ENCODE measurements around the gene TEX52.
A peak's percentile ranks its signal among the peaks of the same experiment; 100 is the strongest.
"Not testable (repeated sequence)": the region's sequence is repeated elsewhere in the genome, so short reads cannot be mapped to it uniquely, and the experiment has no call there.

The TEX52 gene

DNA sequence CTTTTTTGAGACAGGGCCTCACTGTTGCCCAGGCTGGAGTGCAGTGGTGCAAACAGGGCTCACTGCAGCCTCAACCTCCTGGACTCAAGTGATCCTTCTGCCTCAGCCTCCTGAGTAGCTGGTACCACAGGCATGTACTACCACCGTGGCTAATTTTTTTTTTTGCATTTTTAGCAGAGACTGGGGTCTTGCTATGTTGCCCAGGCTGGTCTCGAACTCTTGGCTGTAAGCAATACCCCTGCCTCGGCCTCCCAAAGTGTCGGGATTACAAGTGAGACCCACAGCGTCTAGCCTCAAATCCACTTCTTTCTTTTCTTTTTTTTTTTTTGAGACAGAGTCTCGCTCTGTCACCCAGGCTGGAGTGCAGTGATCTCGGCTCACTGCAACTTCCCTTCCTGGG lies 6.6 kb upstream of the TEX52 start:
- DNase-seq: not testable (repeated sequence)

DNA sequence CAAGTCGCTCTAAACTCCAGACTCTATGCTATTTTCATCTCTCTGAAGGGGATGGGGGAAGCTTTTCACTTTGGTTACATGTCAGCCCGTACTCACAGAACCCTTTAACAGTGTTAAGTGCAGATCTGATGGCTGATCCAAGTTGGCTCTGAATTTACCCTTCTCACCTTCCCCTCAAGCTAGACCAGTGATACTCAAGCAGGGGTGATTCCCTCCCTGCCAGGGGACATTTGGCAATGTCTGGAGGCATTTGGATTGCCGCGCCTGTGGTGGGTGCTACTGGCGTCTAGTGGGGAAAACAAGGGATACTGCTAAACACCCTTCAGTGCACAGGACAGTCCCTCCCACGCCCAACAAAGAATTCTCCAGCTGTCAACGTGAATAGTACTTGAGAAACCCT lies 6.0 kb upstream of the TEX52 start:
- no peak for DNase-seq

DNA sequence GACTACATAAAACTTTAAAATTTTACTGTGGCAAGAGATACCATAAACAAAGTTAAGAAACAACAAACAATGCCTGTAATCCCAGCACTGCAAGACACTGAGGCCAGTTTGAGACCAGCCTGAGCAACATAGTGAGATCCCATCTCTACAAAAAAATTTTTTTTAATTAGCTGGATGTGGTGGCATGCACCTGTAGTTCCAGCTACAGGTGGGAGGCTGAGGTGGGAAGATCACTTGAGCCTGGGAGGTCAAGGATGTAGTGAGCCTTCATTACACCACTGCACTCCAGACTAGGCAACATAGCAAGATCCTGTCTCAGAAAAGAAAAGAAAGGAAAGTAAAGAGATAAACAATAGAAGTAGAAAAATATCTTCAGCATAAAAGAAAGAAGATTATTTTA lies 3.3 kb upstream of the TEX52 start:
- no peak for DNase-seq

DNA sequence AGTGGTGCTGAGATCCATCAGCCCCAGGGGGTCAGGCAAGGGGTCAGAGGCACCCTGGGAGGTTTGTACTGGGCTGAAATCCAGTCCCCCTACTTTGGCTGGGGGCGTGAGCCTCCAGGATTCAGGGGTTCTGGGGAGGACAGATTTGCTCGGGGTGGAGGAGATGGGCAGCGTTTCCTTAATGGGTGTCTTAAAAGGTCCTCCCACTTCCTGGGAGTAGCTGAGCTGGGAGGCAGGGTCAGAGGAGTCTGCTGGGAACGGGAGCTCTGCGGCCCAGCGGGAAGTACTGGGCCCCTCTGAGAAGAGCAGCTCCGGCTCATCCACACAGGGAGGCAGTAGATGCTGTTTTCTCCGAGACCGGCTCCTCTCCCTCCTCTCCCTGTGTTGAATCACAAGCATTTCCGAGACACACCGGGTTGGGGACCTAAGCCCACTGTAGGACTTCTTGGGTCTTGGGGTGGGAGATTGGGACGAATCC lies 2.1 kb upstream of the TEX52 start:
- no peak for DNase-seq

DNA sequence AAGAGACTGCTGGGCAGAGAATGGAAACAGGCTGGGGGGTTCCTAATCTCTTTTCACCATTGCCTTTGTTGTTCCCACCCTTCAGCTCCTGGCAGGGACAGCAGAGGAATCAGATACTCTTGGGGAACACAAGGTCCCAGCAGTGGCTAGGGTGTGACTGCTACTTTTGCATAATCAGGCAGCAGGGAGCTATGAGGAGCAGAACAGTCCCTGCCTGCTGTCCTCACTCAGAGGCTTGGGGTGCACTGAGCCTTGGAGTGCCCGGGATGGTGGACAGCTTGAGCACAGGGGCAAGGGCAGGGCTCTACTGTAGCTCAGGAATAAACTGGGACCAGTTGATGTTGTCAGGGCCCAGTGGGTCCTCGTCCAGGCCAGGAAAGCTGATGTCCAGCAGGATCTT lies 1.5 kb upstream of the TEX52 start:
- DNase-seq: no peak

DNA sequence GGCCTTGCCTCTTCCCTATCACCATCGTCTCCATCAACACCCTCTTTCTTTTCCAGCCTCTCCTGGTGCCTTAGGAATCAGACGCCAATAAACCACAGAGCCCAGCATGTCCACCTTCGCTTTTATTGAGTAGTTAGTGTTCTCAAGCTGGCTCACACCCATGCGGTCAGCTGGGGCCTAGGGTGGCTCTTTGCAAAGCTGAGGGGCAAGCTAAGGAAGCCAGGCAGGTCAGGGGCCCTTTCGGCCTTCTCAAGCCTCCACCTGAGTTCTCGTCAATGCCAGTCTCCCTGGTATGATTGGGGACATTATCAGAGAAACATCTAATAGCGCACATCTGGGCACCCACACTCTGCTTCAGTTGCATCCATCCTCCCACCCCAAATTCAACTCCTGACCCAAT lies 737 bp upstream of the TEX52 start:
- no peak for DNase-seq

DNA sequence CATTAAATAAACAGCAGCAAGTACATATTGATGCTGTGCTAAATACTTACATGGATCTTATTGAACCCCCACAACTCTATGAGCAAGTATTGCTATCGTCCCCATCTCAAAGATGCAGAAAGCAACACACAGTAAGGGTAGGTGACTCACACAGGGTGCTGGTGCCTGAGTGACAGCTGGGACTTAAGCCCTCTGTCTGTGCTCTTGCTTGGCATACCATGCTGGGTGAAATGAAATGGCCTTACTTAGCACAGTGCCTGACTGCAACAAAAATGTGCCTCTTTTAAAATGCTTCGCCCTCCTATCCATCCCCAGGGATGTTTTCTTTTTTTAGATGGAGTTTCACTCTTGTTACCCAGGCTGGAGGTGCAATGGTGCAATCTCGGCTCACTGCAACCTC lies 788 bp downstream of the TEX52 start:
- DNase-seq: no peak

DNA sequence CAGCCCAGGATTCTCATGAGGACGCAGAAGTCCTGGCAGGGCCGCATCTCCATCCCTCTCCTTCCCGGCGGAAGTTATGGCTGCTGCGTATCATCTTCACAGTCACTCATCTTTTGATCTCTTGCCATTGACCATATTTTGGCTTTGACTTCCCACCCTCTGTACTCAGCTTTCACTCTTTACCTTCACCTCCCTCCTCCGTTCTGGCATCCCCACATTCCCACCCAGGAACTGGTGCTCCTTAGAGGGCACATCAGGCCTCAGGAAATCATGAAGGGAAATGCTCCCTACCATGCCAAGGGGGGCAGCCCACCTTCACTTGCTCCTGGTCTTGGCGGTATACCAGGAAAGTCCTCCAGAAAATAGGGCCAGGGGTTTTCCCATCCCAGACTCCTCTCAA lies 1.3 kb downstream of the TEX52 start:
- no peak for DNase-seq

DNA sequence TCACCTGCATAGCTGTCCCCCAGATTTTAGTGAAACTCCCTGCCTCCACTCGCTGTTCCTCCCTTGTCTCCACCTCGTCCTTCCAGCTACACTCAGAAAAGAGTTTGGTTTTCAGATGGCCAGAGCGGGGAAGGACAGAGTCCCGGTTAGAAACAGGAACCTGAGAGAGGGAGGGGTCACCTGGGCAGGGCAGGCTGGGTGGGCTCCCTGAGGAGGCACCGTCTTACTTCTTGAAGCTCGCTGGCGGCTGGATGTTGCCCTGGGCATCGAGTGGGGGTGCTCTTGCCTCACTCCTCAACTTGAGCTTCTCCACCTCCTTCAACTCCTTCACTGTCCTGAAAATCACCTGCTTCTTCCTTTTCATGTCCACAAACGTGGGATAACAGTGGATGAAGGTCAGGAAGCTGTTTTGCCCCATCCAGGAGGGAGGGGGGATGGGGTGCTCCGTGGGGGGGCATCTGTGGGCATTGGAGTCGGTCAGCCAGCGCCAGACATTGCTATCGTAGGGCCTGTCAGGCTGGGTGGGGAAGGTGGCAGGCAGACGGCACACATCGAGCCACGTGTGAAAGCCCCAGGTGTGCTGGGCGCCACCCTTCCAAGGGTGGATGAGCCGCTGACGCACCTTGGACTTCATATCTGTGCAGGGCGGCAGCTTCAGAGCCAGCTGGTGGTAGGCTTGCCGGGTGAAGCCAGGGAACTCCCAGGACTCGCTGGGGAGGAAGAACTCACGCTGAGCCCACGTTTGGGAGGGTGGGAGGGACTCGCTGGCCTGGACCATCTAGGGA lies 2.0 kb downstream of the TEX52 start:
- DNase-seq: no peak

DNA sequence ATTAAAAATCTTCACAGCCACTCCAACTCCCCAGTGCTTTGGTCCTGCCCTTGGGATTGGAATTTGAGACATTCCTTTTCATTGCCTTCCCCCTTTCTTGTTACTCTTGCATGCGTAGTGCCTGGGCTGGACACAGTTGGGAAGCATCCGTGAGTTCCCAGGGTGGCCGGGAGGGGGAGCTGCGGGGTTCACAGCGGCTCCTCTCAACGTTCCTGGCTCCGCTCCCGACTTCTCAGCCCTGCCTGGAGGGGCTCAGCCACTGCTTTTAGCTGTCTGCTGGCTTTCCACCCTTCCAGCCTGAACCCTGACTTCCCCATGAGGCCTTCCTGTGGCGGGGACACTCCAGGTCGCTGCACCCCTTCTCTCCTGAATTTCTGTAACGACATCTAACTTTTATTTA lies 3.2 kb downstream of the TEX52 start:
- peak; percentile 3 for DNase-seq

DNA sequence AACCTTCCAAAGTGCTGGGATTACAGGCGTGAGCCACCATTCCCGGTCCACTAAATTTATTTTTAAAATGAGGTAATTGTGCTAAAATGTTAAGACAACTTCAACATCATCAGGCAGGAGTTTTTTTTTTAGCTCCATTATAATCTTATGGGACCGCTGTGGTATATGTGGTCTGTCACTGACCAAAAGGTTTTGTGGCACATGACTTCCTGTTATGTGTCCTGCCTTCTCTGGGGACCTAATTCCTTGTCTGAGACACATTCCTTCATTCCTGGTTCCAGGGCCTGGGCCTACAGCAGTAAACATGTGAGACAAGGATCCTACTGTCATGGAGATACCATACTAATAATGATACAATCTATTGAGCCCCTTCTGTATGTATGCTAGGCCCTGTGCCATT lies 4.9 kb downstream of the TEX52 start:
- DNase-seq: peak; percentile 55

DNA sequence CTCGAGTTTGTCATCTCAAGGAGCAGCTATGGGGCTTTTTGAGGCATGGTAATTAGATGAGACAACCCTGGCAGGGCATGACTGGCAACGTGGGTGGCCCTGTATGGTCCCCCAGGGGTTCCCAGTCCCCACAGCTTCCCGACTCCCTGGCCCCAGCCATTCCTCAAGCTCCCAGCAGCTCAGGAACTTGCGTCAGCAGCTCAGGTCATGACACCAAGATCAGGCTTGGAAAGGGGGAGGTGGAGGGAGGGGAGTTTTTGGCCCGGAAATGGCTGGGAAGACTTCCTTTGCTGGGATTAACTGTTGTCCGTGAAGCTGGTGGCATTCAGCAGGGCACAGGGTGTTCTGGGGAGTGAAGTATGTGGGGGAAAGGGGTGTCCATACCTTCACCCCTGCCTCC lies 11.6 kb downstream of the TEX52 start:
- no peak for DNase-seq

DNA sequence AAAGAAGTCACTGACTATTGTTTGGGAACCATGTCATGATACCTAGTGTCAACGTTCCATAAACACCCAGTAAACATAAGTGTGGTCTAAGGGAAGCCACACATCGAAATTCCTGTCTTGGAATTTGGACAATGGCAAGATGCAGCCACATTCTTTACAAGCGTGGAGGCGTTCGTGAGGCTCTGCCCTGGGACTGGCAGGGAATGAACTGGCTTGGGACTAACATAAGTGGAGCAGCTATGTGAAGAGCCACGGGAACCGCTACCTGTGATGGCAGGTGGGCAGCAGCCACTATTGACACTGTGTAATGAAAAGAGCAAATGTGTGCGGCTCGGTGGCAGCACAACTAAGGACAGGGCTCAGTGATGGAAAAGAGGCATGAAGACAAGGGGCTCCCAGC lies 12.1 kb downstream of the TEX52 start:
- DNase-seq: no peak

DNA sequence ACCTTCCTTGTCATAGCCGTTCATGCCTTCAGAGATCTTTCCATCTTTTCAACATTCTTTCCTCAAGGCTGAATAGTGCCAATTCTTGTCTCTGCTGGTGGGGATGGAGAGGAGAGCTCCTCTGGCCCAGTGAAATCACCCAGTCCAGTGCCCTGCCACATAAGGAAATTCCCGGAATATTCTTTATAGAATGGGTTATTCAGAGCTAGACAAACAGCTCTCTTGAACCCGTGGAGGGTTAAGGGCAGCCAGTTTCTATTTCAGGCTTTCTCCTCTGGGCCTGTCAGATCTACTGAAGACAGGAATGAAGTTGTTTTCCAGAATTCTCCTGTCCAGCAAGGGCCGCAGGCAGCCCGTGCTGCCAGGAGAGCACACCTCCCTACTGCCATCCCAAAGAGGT lies 13.9 kb downstream of the TEX52 start:
- DNase-seq: no peak

DNA sequence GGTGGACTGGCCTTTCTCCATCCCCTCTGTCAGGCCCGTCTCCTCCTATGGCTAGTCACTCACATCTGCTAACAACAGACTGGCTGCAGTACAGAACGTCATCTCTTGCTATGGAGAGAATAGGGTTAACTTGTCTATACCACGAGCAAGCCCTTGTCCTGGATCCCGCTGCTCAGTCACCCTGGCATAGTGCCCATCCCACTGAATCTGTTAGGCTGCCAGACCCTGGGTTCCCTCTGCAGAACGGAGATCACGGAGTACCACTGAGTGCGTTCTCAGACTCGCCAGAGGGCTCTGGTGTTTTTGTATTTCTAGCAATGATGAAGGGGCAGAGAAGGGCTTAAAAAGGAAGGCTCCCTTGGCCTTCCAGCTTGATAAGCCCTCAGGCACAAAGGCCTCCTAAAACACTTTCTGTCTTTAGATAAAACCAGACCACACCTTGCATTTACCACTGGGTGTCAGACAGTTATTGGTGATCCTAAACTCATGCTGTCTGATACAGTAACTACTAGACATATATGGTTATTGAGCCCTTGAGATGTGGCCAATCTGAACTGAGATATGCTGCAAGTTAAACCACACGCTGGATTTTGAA lies 15.7 kb downstream of the TEX52 start:
- DNase-seq: no peak

DNA sequence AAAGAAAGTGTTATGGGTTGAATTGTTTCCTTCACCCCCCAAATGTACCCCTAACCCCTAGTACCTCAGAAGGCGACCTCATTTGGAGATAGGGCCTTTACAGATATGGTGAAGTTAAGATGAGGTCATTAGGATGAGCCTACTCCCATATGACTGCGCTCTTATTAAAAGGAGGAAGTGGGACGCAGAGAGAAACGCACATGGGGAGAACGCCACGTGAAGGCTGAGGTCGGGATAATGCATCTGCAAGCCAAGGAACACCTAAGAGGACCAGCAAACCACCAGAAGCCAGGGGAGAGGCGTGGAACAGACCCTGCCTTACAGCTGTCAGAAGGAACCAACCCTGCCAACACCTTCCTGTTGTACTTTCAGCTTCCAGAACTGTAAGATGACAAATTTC lies 20.3 kb downstream of the TEX52 start:
- peak; percentile 87 for DNase-seq

DNA sequence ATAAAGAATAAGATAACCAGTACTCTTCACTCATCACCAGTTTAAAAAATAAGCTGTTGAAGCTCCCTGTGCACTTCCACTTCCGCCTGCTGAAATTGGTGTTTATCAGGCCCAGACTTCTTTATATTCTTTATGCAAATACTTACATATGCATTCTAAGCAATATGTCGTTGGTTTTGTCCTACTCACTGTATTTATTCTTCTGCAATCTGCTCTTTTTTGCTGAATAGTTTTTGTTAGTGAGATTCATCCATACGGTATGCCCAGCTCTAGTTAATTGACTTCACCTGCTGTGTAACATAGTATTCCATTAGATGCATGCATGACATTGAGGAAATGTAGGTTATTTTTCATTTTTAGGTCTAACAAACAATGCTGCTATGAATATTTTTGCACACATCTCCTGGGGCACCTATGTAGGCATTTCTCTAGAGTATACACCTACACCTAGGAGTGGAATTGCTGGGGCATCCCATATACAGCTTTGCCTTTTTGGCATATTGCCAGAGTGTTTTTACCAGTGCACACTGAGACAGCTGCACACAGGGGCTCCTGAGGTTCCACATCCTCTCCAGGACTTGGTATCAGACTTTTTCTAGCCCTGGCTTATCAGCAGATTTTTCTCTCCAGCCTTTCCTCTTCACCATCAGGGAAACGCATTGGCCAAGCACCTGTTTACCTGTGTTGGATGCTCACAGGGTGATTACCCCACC lies 21.0 kb downstream of the TEX52 start:
- DNase-seq: no peak

DNA sequence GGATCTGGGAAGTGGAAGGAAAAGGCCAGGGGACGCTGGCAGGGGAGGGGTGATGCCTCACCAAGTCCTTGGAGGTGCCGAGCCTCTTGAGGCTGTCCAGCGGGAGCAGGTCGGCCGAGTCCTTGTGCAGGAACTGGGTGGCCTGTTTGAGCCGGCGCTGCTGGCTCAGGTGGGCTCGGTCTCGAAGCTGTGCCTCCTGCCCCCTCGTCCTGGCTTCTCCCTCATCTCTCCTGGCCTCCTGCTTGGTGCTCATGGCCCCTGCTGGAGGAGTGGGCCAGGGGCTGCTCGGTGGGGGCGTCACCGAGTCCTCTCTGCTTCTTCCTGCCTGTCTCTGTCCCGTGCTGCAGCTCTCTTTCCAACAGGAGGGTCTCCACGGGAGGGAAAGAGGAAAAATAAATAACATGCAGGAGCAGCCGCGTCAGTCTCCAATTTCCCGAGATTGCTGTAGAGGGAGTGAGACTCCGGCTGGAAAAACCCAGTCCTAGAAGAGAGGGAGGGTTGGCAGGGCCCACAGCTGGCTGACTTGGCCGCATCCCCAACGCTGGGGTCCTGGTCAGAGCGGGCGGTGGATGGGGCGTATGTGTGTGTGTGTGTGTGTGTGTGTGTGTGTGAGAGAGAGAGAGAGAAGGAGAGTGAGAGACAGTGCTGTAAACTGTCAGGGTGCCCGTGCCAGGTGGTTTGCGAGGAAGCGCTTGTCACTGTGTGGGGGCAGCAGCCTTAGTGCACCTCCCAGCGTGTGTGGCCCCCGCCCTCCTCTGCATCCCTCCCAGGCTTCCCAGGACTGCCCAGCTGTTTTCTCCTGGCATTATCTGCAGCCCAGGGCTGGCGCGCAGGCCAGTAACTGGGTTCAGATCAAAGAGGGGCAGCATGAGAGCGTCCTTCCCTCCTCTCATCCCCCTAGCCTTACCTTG lies 22.0 kb downstream of the TEX52 start, which contains the start of gene NRIP2:
Gene NRIP2 (minus strand): TSS at position 455 of the 911 bp plus-strand sequence. CDS start 52 bp downstream, at position 403.
- DNase-seq: no peak

DNA sequence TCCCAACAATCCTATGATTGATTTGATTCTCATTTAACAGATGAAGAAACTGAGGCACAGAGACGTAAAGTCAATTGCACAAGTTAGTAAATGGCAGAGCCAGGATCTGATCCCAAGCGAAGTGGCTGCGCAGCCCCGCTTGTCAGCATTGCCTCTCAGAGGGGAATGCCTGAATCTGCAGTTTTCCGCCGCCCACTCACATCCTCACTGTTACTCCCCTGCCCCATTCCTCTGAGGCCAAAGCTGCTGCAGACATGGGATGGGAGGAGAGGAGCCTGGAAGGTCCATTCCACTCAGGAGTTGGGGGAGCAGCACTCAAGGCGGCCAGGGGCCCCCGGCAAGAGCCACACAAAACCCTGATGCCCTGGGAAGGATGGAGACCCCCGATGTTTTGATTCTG lies 23.0 kb downstream of the TEX52 start:
- no peak for DNase-seq

DNA sequence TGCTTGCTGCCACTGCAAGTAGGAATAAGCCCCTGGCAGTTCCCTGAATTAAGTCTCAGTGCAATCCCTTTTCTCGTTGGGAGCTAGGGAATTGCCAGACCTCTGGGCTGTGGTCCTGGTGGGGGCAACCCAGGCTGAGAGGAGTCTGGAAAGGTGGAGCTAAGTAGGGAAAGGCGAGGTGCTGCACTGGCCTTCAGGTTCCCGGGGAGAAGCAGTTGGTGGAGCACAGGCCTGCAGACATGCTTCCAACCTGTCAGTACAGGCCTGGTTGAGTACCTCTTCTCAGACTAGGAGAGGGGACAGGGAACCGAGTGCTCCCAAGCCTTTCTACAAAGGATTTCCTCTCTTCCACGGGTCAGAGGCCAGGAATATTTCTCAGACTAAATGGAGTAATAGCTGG lies 23.5 kb downstream of the TEX52 start:
- DNase-seq: no peak

DNA sequence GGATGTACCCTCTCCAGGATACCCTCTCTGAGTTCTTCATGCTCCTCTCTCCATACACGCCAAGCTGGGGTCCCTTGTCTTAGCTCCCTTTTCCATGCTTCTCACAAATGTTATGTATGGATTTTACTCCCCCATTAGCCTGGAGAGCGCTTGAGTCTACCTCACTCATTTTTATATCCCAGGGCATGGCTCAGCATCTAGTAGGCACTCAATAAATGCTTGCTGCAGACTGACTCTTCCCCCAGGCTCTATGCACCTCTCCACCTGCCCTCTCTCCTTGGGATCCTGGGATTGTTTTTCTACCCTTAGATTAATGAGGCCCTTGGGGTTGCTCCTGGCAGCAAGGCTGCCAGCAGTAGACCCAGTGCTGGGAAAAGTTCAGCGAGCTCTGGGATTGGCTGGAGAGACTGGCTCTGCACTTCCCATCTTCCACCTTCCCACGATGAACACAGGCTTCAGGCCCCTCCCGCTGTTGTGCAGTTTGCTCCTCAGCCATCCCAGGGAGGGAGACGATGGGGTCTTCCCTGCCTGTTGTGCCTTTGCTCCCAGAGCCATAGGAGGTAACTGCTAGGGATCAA lies 24.2 kb downstream of the TEX52 start:
- no peak for DNase-seq

DNA sequence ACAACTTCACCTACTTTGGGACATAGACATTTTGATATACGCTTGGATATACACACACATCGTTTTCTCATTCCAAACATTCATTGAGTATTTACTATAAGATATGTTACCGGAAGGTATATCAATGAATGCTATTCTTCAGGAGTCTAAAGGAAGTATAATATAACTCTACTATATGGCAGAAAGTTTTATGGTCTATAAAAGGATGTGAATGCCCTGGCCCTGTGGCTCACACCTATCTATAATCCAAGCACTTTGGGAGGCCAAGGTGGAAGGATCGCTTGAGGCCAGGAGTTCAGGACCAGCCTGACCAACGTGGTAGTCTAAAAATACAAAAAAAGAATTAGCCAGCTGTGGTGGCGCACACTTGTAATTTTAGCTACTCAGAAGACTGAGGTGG lies 27.6 kb downstream of the TEX52 start:
- no peak for DNase-seq

Data from MV-4-11 (cell line).